Fibroblast of lung (primary cell): ENCODE results near the gene FIBP.

Experiments used
- CTCF ChIP-seq, 2 donors: IDR thresholded peaks in 1 of 2; conservative IDR thresholded peaks in 1 of 2; 1 replicate in 1 of 2; 2 replicates in 1 of 2; pipeline ENCODE4 v1.5.1; 2011 to 2012; ENCODE audit warnings: low read length in 2 of 2, control low read depth in 1 of 2, inconsistent platforms in 1 of 2, low read depth in 1 of 2, mild to moderate bottlenecking in 1 of 2
- EZH2 ChIP-seq: IDR thresholded peaks from 2 replicates; pipeline ENCODE4 v1.5.1; 2012; ENCODE audit warnings: low read length, control low read depth, mild to moderate bottlenecking; ENCODE audit errors: missing control alignments

- no peak for TF ChIP-seq CTCF (conservative IDR thresholded peaks at IDR 0.05 in 1 of 2, IDR thresholded peaks at IDR 0.05 in 1 of 2; ENCODE audit: low read depth in 1 of 2, low read length in 2 of 2)
- no peak for TF ChIP-seq EZH2
Measured at GRCh38 chr11:65917077-65917433, 28.8 kb upstream of the FIBP start.
